Caco-2 (cell line): ENCODE measurements around the gene FAM174B. TPM values are rescaled to one million over a fixed set of nuclear protein-coding genes. Genes with fewer than 3 reads are reported as not detected.

Experiments used
- BruUV-seq: library from RNA; stranded (reverse); fragments of 400-500 nt; replicated peaks from 2 replicates; lab custom pipeline; 2021; lab: Mats Ljungman, UMichigan
- CTCF ChIA-PET: fragments of 300-600 bp; sonication (Branson Sonifier 250); formaldehyde crosslinking; loops from one replicate; lab custom pipeline; 2022; ENCODE audit warnings: antibody characterized with exemption; lab: Charles Lee
- POLR2A ChIA-PET: fragments of 300-600 bp; sonication (Branson Sonifier 250); formaldehyde crosslinking; loops from one replicate; lab custom pipeline; 2022; ENCODE audit warnings: antibody characterized with exemption; lab: Charles Lee
- DNase-seq, 2 experiments: peaks; one replicate each; pipeline versions ENCODE4 v3.0.0 to v3.0.0-alpha.2; 2020 to 2022
- H3K27me3 ChIP-seq: replicated peaks from 2 replicates; pipeline ENCODE4 v1.6.0; 2011; ENCODE audit warnings: low read length; ENCODE audit not compliant: control insufficient read depth, insufficient read depth
- H3K36me3 ChIP-seq: 2 replicates; pipeline ENCODE4 v1.5.1; 2011; ENCODE audit warnings: low read length; ENCODE audit not compliant: control insufficient read depth, insufficient read depth
- H3K4me1 ChIP-seq: fragments of 250-450 bp; sonication (Bioruptor Pico); 2 replicates; pipeline ENCODE4 v1.5.1; 2020; ENCODE audit warnings: mild to moderate bottlenecking
- H3K4me3 ChIP-seq: 2 replicates; pipeline ENCODE4 v1.5.1; 2011; ENCODE audit warnings: low read depth, mild to moderate bottlenecking, control low read depth, low read length
- H3K9me3 ChIP-seq: fragments of 250-450 bp; sonication (Bioruptor Pico); 2 replicates; pipeline ENCODE4 v1.5.1; 2020; ENCODE audit warnings: mild to moderate bottlenecking, moderate library complexity
- H3K27ac Mint-ChIP-seq: one replicate; pipeline ENCODE4 v1.8.0; 2022; ENCODE audit warnings: mixed read lengths; ENCODE audit not compliant: unreplicated experiment
- H3K27me3 Mint-ChIP-seq: one replicate; pipeline ENCODE4 v1.8.0; 2022; ENCODE audit warnings: mixed read lengths; ENCODE audit not compliant: insufficient read depth, unreplicated experiment
- H3K36me3 Mint-ChIP-seq: one replicate; pipeline ENCODE4 v1.8.0; 2022; ENCODE audit warnings: mild to moderate bottlenecking, mixed read lengths; ENCODE audit not compliant: insufficient read depth, unreplicated experiment
- H3K4me1 Mint-ChIP-seq: one replicate; pipeline ENCODE4 v1.8.0; 2022; ENCODE audit warnings: low read depth, mixed read lengths; ENCODE audit not compliant: unreplicated experiment
- H3K4me3 Mint-ChIP-seq: one replicate; pipeline ENCODE4 v1.8.0; 2022; ENCODE audit warnings: mild to moderate bottlenecking, moderate library complexity, mixed read lengths; ENCODE audit not compliant: unreplicated experiment
- H3K9me3 Mint-ChIP-seq: one replicate; pipeline ENCODE4 v1.8.0; 2022; ENCODE audit warnings: mixed read lengths; ENCODE audit not compliant: unreplicated experiment
- intact Hi-C: fragments of 100-400 bp; cut with micrococcal nuclease; formaldehyde crosslinking; loops from one replicate; pipeline ENCODE4 v1.10.0; 2022; ENCODE audit not compliant: unreplicated experiment
- total RNA-seq: library from RNA; stranded (reverse); gene quantifications from 2 replicates; pipeline ENCODE4 v1.2.3, GENCODE V29; 2022
- TF ChIP-seq, protein P1 (sequence below), 2 experiments: fragments of 200-600 bp in 1 of 2; IDR thresholded peaks; 1 replicate in 1 of 2; 2 replicates in 1 of 2; pipeline versions ENCODE4 v1.5.1 to v1.8.0; 2011 to 2022; ENCODE audit warnings: antibody characterized with exemption in 1 of 2, control low read depth in 1 of 2, inconsistent platforms in 1 of 2, low read depth in 1 of 2, low read length in 1 of 2, mild to moderate bottlenecking in 1 of 2, moderate library complexity in 1 of 2; ENCODE audit not compliant: insufficient read depth in 1 of 2, severe bottlenecking in 1 of 2, unreplicated experiment in 1 of 2

Gene FAM174B
- total RNA-seq, 1 experiment from 2014 or later, result 79.4 TPM

DNA sequence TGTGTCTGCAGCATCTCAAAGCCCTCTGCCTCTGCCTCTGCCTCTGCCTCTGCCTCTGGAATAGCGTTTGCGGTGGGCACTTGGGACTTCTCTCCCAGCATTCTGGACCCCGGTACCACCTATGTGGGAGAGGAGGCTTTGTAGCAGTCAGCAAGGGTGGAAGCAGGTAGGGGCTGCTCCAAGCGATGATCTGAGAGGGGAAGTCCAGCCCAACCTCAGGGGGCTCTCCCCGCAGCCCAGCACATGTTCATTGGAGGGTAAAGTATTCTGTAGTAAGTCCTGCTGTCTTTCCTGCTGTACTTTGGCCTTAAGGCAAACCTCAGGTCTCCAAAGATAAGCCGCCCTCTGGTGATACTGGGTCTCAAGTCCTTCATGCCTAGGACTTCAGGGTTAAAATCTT is 68.6 kb downstream of the FAM174B start:
- TF ChIP-seq, protein P1, sequence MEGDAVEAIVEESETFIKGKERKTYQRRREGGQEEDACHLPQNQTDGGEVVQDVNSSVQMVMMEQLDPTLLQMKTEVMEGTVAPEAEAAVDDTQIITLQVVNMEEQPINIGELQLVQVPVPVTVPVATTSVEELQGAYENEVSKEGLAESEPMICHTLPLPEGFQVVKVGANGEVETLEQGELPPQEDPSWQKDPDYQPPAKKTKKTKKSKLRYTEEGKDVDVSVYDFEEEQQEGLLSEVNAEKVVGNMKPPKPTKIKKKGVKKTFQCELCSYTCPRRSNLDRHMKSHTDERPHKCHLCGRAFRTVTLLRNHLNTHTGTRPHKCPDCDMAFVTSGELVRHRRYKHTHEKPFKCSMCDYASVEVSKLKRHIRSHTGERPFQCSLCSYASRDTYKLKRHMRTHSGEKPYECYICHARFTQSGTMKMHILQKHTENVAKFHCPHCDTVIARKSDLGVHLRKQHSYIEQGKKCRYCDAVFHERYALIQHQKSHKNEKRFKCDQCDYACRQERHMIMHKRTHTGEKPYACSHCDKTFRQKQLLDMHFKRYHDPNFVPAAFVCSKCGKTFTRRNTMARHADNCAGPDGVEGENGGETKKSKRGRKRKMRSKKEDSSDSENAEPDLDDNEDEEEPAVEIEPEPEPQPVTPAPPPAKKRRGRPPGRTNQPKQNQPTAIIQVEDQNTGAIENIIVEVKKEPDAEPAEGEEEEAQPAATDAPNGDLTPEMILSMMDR (IDR thresholded peaks at IDR 0.05; ENCODE audit: insufficient read depth in 1 of 2, low read depth in 1 of 2, low read length in 1 of 2, severe bottlenecking in 1 of 2, unreplicated experiment in 1 of 2), result no peak

DNA sequence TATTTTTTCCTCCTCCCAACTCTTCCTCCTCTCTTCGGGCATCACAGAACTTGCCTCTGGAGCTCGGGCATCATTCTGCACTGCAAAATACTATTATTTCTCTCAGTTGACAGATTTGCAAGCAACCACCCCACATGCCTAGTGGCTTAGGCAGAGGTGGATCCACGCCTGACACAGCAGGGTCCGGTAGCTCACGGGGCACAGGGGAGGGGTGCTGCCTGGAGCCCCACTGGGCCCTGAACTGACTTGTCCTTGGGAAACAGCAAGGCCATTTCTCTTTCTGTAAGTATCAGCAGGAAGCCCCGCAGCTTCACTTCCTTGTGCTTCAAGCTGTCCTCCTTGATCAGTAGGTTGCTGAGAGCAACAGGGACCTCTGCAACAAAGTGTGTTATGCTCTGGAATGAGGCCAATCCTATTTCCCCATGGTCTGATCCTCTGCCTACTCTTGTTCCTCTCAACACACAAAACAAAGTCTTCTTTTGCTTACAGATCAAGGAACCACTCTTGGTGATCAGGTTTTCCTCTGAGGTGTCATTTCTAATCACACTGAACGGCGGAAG is 69.1 kb downstream of the FAM174B start:
- Histone ChIP-seq H3K9me3 (no peaks in the 10 kb centered on the region), H3K36me3 (no peaks in the 10 kb centered on the region), H3K4me3 (no peak overlapping the region), H3K4me1 (peaks cover 6% of the 10 kb centered on the region), H3K27me3 (no peaks in the 10 kb centered on the region)
- Mint-ChIP-seq H3K27ac (no peak overlapping the region), H3K36me3 (no peaks in the 10 kb centered on the region), H3K9me3 (peaks cover 14% of the 10 kb centered on the region), H3K27me3 (no peaks in the 10 kb centered on the region), H3K4me3 (no peak overlapping the region), H3K4me1 (no peaks in the 10 kb centered on the region)
- TF ChIP-seq, protein P1 (IDR thresholded peaks at IDR 0.05; ENCODE audit: insufficient read depth in 1 of 2, low read depth in 1 of 2, low read length in 1 of 2, severe bottlenecking in 1 of 2, unreplicated experiment in 1 of 2), result no peak
- no peak for DNase-seq
- ChIA-PET POLR2A (no interaction called here), CTCF (no interaction called here)
- intact Hi-C loops, result no loop called here
- BruUV-seq, result no TSS peak

More for the DNA sequence above, 68.6 kb downstream of the FAM174B start:
- H3K4me3 Mint-ChIP-seq, result no peak overlapping the region
- Histone ChIP-seq H3K9me3 (no peaks in the 10 kb centered on the region), H3K4me3 (no peak overlapping the region), H3K36me3 (no peaks in the 10 kb centered on the region), H3K4me1 (peaks cover 6% of the 10 kb centered on the region), H3K27me3 (no peaks in the 10 kb centered on the region)
- H3K9me3 Mint-ChIP-seq, result peaks cover 14% of the 10 kb centered on the region
- intact Hi-C loops, result no loop called here
- no peak overlapping the region for H3K27ac Mint-ChIP-seq
- no TSS peak for BruUV-seq
- POLR2A ChIA-PET, result no interaction called here
- DNase-seq, result no peak
- no peaks in the 10 kb centered on the region for H3K36me3 Mint-ChIP-seq
- CTCF ChIA-PET, result no interaction called here
- H3K4me1 Mint-ChIP-seq, result no peaks in the 10 kb centered on the region
- H3K27me3 Mint-ChIP-seq, result no peaks in the 10 kb centered on the region

DNA sequence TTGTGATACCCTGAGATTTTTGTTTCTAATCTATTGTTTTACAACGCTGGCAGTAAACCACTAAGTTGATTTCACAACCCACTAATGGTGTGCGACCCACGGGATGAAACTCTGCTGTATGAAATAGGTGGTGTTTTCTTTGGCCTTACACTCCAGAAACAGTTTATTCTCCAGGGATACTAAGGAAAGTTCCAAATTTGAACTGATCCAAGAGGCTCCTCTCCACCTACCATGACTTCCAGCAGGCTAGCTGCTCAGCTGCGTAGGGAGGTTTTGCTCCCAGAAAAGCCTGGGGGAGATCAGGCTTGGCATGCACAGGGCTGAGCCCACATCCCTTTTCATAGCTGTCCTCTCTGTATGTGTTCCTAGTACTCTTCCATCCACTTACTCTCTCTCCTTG is 71.5 kb downstream of the FAM174B start:
- Mint-ChIP-seq H3K27me3 (no peaks in the 10 kb centered on the region), H3K4me1 (no peaks in the 10 kb centered on the region), H3K9me3 (peaks cover 14% of the 10 kb centered on the region), H3K36me3 (no peaks in the 10 kb centered on the region), H3K27ac (no peak overlapping the region), H3K4me3 (no peak overlapping the region)
- Histone ChIP-seq H3K9me3 (no peaks in the 10 kb centered on the region), H3K36me3 (no peaks in the 10 kb centered on the region), H3K27me3 (no peaks in the 10 kb centered on the region), H3K4me3 (no peak overlapping the region), H3K4me1 (peaks cover 6% of the 10 kb centered on the region)
- no peak for DNase-seq
- intact Hi-C loops, result no loop called here
- TF ChIP-seq, protein P1 (IDR thresholded peaks at IDR 0.05; ENCODE audit: insufficient read depth in 1 of 2, low read depth in 1 of 2, low read length in 1 of 2, severe bottlenecking in 1 of 2, unreplicated experiment in 1 of 2), result no peak
- POLR2A ChIA-PET, result no interaction called here
- CTCF ChIA-PET, result no interaction called here
- no TSS peak for BruUV-seq
